ENCODE measurements around the gene CRTC3.

CRTC3 gene

DNA sequence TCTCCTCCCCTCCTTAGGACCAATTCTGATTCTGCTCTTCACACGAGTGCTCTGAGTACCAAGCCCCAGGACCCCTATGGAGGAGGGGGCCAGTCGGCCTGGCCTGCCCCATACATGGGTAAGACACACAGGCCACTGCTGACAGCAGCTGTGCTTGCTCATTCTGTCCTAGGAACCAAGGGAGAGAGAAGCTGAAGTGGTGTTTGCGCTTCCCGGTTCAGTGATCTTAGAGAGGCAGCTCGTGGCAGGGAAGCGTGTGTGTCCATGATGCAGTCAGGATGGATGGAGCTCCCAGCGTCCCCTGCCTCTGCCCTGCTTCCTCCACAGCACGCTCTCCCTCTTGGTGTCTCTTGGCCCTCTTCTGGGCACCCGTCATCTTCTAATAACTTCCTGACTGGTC, 77.6 kb downstream of the CRTC3 start:
- Mint-ChIP-seq H3K27ac (peak overlapping the region; percentile 58), H3K36me3 (peaks cover 36% of the 10 kb centered on the region), H3K4me1 (peaks cover 5% of the 10 kb centered on the region), H3K4me3 (no peak overlapping the region), H3K9me3 (no peaks in the 10 kb centered on the region)
- no peak for DNase-seq (ENCODE audit: low spot score in 2 of 2)
- ATAC-seq: no peak

GRCh38 chr15:90609242-90610180, 79.8 kb downstream of the CRTC3 start:
- Mint-ChIP-seq H3K36me3 (peaks cover 39% of the 10 kb centered on the region), H3K27ac (peak overlapping the region; percentile 20), H3K4me3 (no peak overlapping the region), H3K4me1 (peaks cover 5% of the 10 kb centered on the region), H3K9me3 (no peaks in the 10 kb centered on the region)
- DNase-seq (ENCODE audit: low spot score in 2 of 2) (no peak), ATAC-seq (no peak)

DNA sequence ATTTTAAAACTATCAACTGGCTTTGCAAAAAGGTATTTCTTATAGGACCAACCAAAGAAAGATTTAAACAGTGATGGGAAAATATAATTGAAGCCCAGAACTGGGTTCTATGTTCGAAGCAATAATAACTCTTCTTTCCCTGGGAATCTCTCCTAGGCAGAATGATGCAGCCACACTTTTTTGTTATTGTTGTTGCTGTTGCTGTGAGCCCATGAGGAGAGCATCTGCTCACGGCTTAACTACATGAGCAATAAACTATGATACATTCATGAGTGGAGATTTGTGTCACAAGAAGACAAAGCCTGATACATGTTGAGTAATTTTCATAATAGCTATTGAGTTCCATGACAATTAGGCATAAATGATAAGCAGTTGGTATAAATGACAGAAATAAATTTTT, 80.5 kb downstream of the CRTC3 start:
- Mint-ChIP-seq H3K27ac (no peak overlapping the region), H3K4me3 (no peak overlapping the region), H3K36me3 (peaks cover 45% of the 10 kb centered on the region), H3K4me1 (peaks cover 5% of the 10 kb centered on the region), H3K9me3 (no peaks in the 10 kb centered on the region)
- ATAC-seq: no peak
- DNase-seq (ENCODE audit: low spot score in 2 of 2): no peak

DNA sequence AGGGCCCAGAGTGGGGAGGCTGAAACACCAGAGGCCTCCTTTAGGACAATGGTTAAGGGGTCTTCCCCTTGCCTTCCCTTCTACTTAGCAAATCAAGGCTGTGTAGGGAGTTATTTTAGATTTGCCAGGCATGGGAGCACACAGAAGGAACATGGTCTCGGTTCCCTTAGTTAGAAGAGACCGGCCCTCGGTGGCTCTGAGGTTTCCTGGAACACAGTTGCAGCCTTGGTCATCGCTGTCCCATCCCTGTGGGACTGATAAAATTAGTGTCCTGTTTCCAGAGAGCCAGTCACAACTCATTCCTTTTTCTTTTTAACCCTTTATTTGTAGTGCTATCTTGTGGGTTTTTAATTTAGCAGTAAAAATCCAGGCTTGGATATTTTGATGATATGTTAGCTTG, 81.4 kb downstream of the CRTC3 start:
- Mint-ChIP-seq H3K36me3 (peaks cover 43% of the 10 kb centered on the region), H3K4me3 (no peak overlapping the region), H3K27ac (no peak overlapping the region), H3K9me3 (no peaks in the 10 kb centered on the region), H3K4me1 (peaks cover 5% of the 10 kb centered on the region)
- ATAC-seq (no peak), DNase-seq (ENCODE audit: low spot score in 2 of 2) (no peak)

GRCh38 chr15:90617171-90617570, 87.4 kb downstream of the CRTC3 start:
- peak; percentile 75 for ATAC-seq
- peaks cover 14% of the 10 kb centered on the region for H3K4me1 Mint-ChIP-seq
- no peaks in the 10 kb centered on the region for H3K9me3 Mint-ChIP-seq
- peaks cover 66% of the 10 kb centered on the region for H3K36me3 Mint-ChIP-seq
- H3K4me3 Mint-ChIP-seq: no peak overlapping the region
- DNase-seq (ENCODE audit: low spot score in 2 of 2): no peak
- H3K27ac Mint-ChIP-seq: peak overlapping the region; percentile 11

GRCh38 chr15:90617668-90618097, 88.0 kb downstream of the CRTC3 start:
- Mint-ChIP-seq H3K27ac (peak overlapping the region; percentile 11), H3K4me1 (peaks cover 14% of the 10 kb centered on the region), H3K4me3 (no peak overlapping the region), H3K9me3 (no peaks in the 10 kb centered on the region), H3K36me3 (peaks cover 66% of the 10 kb centered on the region)
- DNase-seq (ENCODE audit: low spot score in 2 of 2) (no peak), ATAC-seq (no peak)

DNA sequence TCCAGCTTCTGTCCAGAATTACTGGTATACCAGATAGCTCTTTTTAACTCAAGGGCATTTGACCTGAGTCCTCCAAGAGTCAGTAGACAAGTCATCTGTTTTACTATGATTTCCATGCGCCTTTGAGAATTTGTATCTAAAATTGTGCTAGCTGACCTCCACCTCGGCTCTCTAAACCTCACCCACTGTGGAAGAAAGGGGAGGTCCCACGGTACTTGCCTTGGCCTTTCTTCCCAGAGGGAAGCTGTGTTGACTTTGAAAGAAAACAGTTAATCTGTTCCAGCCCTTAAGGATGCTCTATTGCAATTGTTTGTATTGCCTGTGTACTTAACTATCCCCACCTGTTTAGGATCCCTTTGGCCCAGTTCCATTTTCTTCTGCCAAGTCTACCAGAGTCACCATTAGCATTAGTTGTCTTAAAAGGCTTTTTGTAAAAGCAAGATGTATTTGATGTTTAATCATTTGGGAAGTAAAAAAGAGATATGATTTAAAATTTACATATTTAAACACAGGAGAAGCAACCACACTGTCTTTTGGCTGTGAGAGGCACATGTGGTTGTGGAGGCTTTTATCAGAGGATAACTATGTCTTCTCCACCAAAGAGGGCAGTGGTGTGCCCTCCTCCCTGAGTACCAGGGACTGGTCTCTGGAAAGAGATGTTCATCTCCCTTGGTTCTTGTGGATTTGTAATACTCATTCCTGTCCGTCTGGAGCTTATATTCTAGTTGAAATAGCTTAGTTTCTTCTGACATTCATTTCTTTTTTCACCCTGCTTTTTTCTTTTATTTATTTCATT, 88.8 kb downstream of the CRTC3 start:
- H3K4me3 Mint-ChIP-seq: no peak overlapping the region
- no peak for ATAC-seq
- no peak overlapping the region for H3K27ac Mint-ChIP-seq
- H3K9me3 Mint-ChIP-seq: no peaks in the 10 kb centered on the region
- no peak for DNase-seq (ENCODE audit: low spot score in 2 of 2)
- peaks cover 14% of the 10 kb centered on the region for H3K4me1 Mint-ChIP-seq
- peaks cover 62% of the 10 kb centered on the region for H3K36me3 Mint-ChIP-seq

- Mint-ChIP-seq H3K36me3 (peaks cover 53% of the 10 kb centered on the region), H3K9me3 (no peaks in the 10 kb centered on the region), H3K27ac (no peak overlapping the region), H3K4me1 (peaks cover 14% of the 10 kb centered on the region), H3K4me3 (no peak overlapping the region)
- DNase-seq (ENCODE audit: low spot score in 2 of 2): no peak
- no peak for ATAC-seq
Observed at GRCh38 chr15:90619468-90619867, 89.7 kb downstream of the CRTC3 start.

DNA sequence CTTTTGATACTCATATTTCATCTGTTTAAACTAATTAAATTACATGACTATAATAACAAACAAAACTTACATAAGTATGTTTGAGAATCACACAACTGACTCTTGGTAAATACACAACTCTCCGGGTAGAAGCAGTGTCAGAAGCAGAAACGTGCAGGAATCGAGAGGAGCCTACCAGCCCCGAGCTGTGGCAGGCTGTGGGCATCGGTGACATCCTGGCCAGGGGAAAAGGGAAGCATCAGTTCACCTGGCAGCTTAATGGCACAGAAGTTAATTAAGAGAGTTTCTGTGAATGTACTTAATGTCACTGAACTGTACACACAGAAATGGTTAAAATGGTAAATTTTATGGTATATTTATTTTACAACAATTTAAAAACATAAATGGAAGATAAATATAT, 90.2 kb downstream of the CRTC3 start:
- no peak overlapping the region for H3K27ac Mint-ChIP-seq
- no peak for DNase-seq (ENCODE audit: low spot score in 2 of 2)
- H3K4me1 Mint-ChIP-seq: peaks cover 14% of the 10 kb centered on the region
- no peak for ATAC-seq
- no peak overlapping the region for H3K4me3 Mint-ChIP-seq
- H3K9me3 Mint-ChIP-seq: no peaks in the 10 kb centered on the region
- H3K36me3 Mint-ChIP-seq: peaks cover 48% of the 10 kb centered on the region

DNA sequence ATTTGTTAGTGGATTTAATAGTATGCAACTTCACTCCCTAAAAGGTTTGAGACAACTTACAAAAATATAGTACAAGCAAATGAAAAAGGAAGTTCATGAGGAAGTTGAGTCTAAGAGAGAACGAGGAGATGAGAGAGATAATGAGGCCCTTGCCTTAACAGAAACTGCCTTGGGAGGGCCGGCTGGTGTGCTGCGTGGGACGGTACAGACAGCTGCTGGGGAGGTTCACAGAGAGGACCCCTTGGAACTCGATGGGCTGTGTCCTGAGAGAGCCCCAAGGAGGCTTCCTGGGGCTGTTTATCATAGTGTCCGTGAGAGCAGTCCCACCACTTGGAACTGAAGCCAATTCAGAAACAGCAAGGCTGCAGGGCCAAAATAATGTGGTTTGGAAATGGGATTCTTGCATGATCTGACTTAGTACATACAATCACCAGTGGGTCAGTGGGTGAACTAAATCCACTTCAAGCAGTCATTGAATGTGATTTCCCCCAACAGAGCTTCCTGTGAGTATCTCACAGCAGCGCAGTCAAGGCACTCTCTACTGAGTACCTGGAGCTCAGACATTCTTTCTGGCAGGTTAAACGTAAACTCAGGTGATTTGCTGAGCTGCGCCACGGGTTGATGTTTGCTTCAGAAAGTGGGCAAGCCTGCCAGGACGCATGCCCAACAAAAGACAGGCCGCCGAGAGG, 90.8 kb downstream of the CRTC3 start:
- Mint-ChIP-seq H3K36me3 (peaks cover 48% of the 10 kb centered on the region), H3K9me3 (no peaks in the 10 kb centered on the region), H3K4me3 (no peak overlapping the region), H3K27ac (no peak overlapping the region), H3K4me1 (peaks cover 14% of the 10 kb centered on the region)
- ATAC-seq: no peak
- no peak for DNase-seq (ENCODE audit: low spot score in 2 of 2)

DNA sequence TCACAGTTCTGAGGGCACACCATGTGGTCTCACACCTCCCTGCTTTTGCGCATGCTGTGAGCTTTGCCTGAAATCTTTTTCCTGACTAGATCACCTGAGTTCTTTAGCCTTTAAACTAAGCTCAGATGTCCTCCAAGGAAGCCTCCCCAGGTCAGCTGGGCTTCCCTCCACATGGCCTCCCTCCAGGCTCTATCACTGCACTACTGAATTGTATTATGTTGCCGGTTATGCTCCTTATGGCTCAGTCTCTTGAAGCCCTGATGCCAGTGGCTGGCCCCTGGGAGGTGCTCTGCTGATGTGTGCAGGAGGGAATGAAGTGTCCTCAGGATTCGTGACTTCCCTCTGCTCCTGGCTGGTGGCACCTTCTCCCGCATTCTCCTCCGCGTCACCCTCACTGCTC, 94.1 kb downstream of the CRTC3 start:
- Mint-ChIP-seq H3K4me3 (no peak overlapping the region), H3K9me3 (no peaks in the 10 kb centered on the region), H3K36me3 (peaks cover 48% of the 10 kb centered on the region), H3K4me1 (no peaks in the 10 kb centered on the region), H3K27ac (no peak overlapping the region)
- no peak for DNase-seq (ENCODE audit: low spot score in 2 of 2)
- no peak for ATAC-seq

DNA sequence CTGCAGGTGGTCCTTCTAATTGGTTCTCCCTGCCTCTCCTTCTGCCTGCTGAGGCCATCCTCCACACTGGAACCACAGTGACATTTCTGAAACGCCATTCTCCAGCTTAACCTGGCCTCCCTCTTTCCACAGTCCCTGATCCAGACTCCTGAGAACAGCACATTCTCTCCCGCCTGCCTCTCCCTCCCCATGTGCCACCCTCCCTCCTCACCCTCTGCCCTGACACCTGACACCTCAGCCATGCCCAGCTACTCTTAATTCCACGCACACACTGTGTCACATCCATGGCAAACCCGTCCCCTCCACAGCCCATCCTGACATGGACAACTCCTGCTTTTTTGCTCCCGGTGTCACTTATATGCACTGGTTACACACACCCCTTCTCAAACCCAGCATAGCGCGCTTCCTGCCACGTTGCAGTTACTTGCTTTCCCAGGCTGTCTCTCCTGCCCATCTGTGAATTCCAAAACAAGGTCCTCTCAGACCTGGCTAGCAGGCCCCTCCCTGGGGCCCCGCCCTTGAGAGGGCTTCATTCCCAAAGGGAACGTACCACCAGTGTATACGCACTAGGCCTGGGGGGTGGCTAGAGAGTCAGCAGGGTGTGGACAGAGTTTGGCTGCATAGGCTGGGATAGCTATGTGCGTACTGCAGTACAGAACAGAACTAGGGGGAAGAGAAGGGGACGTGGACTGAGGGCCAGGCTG, 94.7 kb downstream of the CRTC3 start:
- DNase-seq (ENCODE audit: low spot score in 2 of 2) (no peak), ATAC-seq (no peak)
- Mint-ChIP-seq H3K4me3 (no peak overlapping the region), H3K4me1 (no peaks in the 10 kb centered on the region), H3K36me3 (peaks cover 48% of the 10 kb centered on the region), H3K27ac (no peak overlapping the region), H3K9me3 (no peaks in the 10 kb centered on the region)

GRCh38 chr15:90625037-90625436, 95.3 kb downstream of the CRTC3 start:
- Mint-ChIP-seq H3K27ac (no peak overlapping the region), H3K9me3 (no peaks in the 10 kb centered on the region), H3K4me3 (no peak overlapping the region), H3K36me3 (peaks cover 48% of the 10 kb centered on the region), H3K4me1 (no peaks in the 10 kb centered on the region)
- no peak for ATAC-seq
- no peak for DNase-seq (ENCODE audit: low spot score in 2 of 2)

DNA sequence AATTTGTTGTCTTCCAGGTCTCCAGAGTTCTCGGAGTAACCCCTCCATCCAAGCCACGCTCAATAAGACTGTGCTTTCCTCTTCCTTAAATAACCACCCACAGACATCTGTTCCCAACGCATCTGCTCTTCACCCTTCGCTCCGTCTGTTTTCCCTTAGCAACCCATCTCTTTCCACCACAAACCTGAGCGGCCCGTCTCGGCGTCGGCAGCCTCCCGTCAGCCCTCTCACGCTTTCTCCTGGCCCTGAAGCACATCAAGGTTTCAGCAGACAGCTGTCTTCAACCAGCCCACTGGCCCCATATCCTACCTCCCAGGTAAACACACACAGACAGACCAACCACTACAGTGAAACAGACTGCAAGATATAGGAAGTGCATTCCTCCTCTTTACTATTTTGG, 99.5 kb downstream of the CRTC3 start:
- Mint-ChIP-seq H3K27ac (no peak overlapping the region), H3K4me1 (peaks cover 6% of the 10 kb centered on the region), H3K9me3 (no peaks in the 10 kb centered on the region), H3K4me3 (no peak overlapping the region), H3K36me3 (peaks cover 89% of the 10 kb centered on the region)
- ATAC-seq (no peak), DNase-seq (ENCODE audit: low spot score in 2 of 2) (no peak)

DNA sequence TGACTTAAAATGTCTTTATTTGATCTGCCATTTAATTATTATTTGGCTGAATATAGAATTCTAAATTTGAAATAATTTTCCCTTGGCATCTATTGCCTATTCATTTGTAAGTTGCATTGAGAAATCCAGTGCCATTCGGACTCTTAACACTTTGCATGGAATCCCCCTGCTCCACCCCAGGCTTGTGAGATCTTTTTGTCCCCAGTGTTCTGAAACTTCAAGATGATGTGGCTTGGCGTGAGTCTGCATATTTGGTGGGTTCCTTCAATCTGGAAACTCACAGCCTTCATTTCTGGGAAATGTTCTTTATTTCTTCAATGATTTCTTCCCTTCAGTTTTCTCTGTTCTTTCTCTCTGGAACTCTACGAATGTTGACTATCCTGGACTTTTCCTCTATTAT, 103.6 kb downstream of the CRTC3 start:
- H3K36me3 Mint-ChIP-seq: peaks cover 82% of the 10 kb centered on the region
- no peak for DNase-seq (ENCODE audit: low spot score in 2 of 2)

More for the DNA sequence above, 103.6 kb downstream of the CRTC3 start:
- no peaks in the 10 kb centered on the region for H3K9me3 Mint-ChIP-seq
- peak overlapping the region; percentile 32 for H3K27ac Mint-ChIP-seq
- peaks cover 6% of the 10 kb centered on the region for H3K4me1 Mint-ChIP-seq
- ATAC-seq: no peak
- no peak overlapping the region for H3K4me3 Mint-ChIP-seq
